T-helper 9 cell (primary cell): Measurements from ENCODE around the gene USP10.
"Not testable (repeated sequence)": the region's sequence is repeated elsewhere in the genome, so short reads cannot be mapped to it uniquely, and the experiment has no call there.

Experiments used
- DNase-seq: peaks from one replicate; pipeline ENCODE4 v3.0.0-alpha.2; 2020

USP10 gene

GRCh38 chr16:84729716-84730320 is 30.0 kb downstream of the USP10 start:
- DNase-seq: no peak

GRCh38 chr16:84730406-84731106 is 30.8 kb downstream of the USP10 start:
- no peak for DNase-seq

- DNase-seq: not testable (repeated sequence)
These were observed 32.5 kb downstream of the USP10 start for GRCh38 chr16:84732332-84732673.

- DNase-seq: no peak
These were observed 33.0 kb downstream of the USP10 start for GRCh38 chr16:84732674-84733352.

GRCh38 chr16:84735849-84736586 is 36.2 kb downstream of the USP10 start:
- DNase-seq: peak; percentile 21

- DNase-seq: no peak
These were observed 37.6 kb downstream of the USP10 start for GRCh38 chr16:84737192-84738011.

- DNase-seq: peak; percentile 66
These were observed 38.6 kb downstream of the USP10 start for GRCh38 chr16:84738255-84739038.

GRCh38 chr16:84739349-84740124 is 39.7 kb downstream of the USP10 start:
- DNase-seq: no peak

GRCh38 chr16:84740596-84741116 is 40.9 kb downstream of the USP10 start:
- no peak for DNase-seq

- DNase-seq: no peak
These were observed 41.6 kb downstream of the USP10 start for GRCh38 chr16:84741340-84741830.

- no peak for DNase-seq
These were observed 42.9 kb downstream of the USP10 start for GRCh38 chr16:84742641-84743092.

GRCh38 chr16:84746231-84746630 is 46.4 kb downstream of the USP10 start:
- no peak for DNase-seq

GRCh38 chr16:84746875-84747274 is 47.1 kb downstream of the USP10 start:
- DNase-seq: no peak

GRCh38 chr16:84748247-84748646 is 48.4 kb downstream of the USP10 start:
- DNase-seq: not testable (repeated sequence)

- no peak for DNase-seq
These were observed 49.3 kb downstream of the USP10 start for GRCh38 chr16:84749072-84749471.

- no peak for DNase-seq
These were observed 50.0 kb downstream of the USP10 start for GRCh38 chr16:84749815-84750214.

- DNase-seq: no peak
These were observed 50.8 kb downstream of the USP10 start for GRCh38 chr16:84750575-84750974.

- DNase-seq: no peak
These were observed 51.4 kb downstream of the USP10 start for GRCh38 chr16:84751241-84751640.

- DNase-seq: no peak
These were observed 52.1 kb downstream of the USP10 start for GRCh38 chr16:84751947-84752346.

- no peak for DNase-seq
These were observed 52.8 kb downstream of the USP10 start for GRCh38 chr16:84752600-84752999.
